Measurements from ENCODE around the gene MDP1. TPM values are rescaled to one million over a fixed set of nuclear protein-coding genes. Genes with fewer than 3 reads are reported as not detected.

MDP1 gene
- 10 to 100 TPM in 1 of 10 donors, 1 to 10 TPM in 9; 6.1 to 10.2 (median 8.0) TPM for polyA plus RNA-seq (ENCODE audit: insufficient read length in 10 of 10)
- long read RNA-seq, donor 1, partial matches to known transcripts = 0 of 9 reads
- long read RNA-seq, donor 1, other reads (novel, unspliced or antisense) = 0 of 9 reads
- long read RNA-seq, donor 2, transcript MDP1-201 (6 exons, 730 nt) = major isoform, 5 of 5 reads
- long read RNA-seq, donor 2, partial matches to known transcripts = 0 of 5 reads
- long read RNA-seq, donor 2, other reads (novel, unspliced or antisense) = 0 of 5 reads
- long read RNA-seq, donor 3 = 0 reads
- long read RNA-seq, donor 4, partial matches to known transcripts = 0 of 6 reads
- long read RNA-seq, donor 4, other reads (novel, unspliced or antisense) = 0 of 6 reads
- long read RNA-seq, donor 5, transcript MDP1-201 (6 exons, 730 nt) = major isoform, 12 of 15 reads
- long read RNA-seq, donor 5, partial matches to known transcripts = 0 of 15 reads
- long read RNA-seq, donor 5, other reads (novel, unspliced or antisense) = 0 of 15 reads
- long read RNA-seq, donor 6, transcript MDP1-201 (6 exons, 730 nt) = major isoform, 8 of 10 reads
- long read RNA-seq, donor 6, partial matches to known transcripts = 0 of 10 reads
- long read RNA-seq, donor 6, other reads (novel, unspliced or antisense) = 0 of 10 reads
- long read RNA-seq, donor 7, transcript MDP1-201 (6 exons, 730 nt) = major isoform, 5 of 5 reads
- long read RNA-seq, donor 7, partial matches to known transcripts = 0 of 5 reads
- long read RNA-seq, donor 7, other reads (novel, unspliced or antisense) = 0 of 5 reads
- long read RNA-seq, donor 8, transcript MDP1-201 (6 exons, 730 nt) = major isoform, 7 of 9 reads
- long read RNA-seq, donor 8, partial matches to known transcripts = 0 of 9 reads
- long read RNA-seq, donor 8, other reads (novel, unspliced or antisense) = 0 of 9 reads
- long read RNA-seq, donor 9 = 0 reads

DNA sequence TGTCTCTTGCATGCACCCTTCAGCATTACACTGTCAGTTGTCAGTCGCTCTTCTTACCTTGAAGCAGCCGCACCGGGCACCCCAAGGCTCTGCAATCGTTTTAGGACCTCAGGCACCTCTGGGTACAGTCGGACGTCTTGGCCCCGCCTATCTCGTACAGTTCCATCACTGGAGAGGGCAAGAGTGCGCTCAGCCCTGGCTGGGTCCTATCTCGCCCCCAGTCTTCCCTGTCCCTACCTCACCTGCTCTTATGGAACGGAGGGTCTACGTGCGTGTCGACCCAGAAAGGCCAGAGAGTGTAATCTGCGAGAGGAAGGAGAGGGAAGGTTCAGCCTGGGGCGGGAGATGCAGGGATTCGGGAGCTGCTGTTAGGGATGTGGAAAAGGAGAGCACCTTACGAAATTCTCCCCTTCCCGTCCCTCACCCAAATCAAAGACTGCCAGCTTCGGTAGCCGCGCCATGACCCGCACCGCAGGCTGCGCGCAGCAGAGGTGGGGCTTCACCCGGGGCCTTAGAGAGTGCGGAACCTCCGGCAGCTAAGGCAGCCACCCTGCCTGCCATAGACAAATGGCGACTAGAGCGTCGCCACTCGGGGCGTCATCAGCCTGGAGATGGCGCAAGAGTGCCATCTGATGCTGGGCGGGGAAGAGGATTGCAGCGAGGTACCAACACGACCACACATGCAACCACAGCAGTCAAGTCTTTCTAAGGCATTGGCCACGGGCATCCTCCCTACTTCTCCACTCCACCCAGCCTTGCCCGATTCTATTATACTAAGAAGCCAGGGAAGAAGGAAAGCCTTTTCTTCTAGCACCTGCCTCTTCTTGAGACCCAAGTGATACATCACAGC is at the start of gene MDP1:
TSS of gene MDP1 (minus strand) at position 572 of the 850 bp plus-strand sequence. CDS start at position 461, 111 bp downstream.
- peak; percentile 85 to 95 (median 90) for DNase-seq

DNA sequence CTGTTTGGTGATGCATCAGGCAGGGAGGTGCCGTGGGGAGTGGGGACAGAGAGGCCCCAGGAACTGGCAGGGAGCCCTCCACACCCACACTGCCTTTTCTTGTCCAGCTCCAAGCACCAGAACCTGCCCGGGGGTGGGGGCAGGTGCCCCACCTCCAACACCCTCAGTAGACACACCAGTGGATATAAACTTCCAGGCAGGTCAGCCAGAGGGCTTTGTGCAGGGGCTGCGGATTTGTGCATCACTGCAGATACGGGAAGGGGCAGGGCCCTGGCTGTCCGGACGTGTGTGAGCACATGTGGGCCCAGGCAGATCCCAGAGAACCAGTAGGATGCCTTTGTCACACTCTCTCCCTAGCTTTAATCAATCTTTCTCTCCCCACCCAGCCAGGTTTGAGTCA is 48.4 kb upstream of the MDP1 start:
- DNase-seq = peak in 1 of 3 donors; percentile 31

DNA sequence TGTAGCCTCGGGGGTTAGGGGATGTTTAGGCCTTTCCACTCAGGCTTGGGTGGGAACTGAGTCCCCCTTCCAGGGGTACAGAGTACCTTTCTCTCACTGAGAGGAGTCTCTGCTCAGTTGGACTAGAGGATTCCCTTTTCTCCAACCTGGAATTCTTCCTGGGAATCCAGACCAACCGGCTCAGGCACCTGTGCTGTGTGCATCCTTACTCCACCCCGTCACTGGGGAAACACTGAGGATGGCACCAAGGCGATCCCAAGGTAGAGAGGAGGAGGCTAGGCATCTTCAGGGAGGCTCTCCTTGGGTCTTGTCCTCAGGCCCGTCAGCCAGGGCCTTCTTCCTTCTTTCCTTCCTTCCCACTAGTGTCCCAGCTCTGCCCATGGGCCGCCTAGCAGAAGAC is 48.0 kb upstream of the MDP1 start:
- DNase-seq = no peak

DNA sequence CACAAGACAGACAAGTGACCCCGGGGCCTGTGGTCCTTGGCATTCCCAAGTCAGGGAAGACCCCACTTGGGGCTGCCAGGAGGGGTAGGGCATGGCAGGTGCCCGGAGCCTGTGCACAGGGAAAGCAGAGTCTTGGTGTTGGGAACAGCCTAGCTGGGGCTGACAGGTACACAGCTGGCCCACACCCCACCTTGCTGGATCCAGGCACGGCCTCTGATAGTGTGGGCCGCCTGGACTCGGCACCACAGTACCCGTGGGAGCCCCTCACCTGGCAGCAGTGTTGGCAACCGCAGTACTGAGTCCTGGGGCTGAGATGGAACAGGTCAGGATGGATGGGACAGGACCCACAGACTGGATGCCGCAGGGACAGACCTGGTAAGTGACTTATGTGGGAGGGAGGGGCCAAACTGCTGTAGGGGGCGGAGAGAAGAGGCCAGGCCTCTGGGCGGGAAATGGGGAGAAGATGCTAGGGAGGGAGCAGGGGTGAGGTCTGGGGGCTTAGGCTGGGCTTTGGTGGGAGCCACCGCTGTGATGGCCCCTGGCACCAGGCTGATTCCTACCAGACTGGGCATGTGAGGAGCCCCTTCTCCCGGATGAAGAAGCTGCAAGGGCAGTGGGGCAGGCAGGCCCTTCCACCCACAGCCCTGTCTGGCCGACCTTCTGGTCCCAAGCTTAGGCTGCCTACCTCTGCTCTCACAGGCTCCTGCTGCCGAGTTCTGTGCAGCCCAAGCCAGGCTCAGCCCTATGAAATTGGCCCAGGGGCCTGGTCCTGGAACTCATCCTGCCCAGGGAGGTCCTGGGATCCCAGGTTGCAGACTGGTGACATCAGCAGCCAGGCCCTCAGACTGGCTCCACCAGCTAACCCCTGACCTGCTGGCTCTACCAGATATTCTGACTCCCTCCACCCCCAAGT is 47.2 kb upstream of the MDP1 start, which contains the start of gene TGM1:
TSS of gene TGM1 (minus strand) at position 357 of the 913 bp plus-strand sequence. CDS start 825 bp downstream, outside the sequence.
- no peak for DNase-seq

DNA sequence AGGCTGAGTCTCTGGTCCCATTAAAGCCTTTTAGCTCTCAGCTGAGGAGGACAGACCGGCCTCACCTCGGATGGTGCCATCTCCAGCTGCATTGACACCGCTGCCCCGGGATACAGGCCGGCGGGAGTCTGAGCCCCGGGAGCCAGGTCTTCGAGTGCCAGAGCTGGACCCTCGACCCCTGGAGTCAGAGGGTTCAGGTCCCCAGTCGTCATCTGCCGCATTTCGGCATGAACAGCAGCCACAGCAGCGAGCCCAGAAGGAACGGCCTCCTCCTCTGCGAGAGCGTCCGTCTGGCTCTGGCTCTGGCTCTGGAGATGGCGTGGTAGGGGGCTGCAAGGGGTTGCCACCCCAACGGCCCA is 46.1 kb upstream of the MDP1 start:
- no peak for DNase-seq

DNA sequence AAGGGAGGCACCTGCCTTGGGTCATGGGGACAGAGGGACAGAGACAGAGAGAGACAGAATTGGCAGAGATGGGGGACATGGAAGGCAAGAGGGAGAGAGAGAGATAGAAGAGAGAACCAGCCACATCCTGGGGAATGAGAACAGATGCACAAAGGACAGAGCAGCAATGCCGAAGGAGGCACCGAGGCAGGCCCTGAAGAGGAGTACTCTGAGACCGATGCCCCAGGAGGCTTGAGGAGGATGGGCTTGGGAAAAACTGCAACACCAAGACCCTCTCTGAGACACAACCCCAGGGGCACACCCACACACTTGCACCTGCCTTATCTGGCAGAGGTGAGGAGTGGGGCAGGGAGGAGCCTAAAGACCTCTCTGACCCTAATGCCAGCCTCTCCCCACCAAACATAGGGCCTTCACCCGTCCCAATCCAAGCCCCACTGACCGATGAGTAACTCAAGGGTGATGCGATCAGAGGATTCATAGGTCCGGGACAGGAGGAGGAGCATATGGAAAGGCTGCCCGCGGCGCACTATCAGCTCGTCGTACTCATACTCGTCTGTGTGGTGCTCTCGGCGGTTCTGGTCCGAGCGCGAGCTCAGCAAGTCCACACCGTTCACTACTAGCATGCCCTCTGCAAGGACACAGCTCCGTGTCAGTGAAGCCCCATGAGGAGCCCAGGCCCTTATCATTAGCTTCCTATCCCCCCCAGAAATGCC is 45.5 kb upstream of the MDP1 start:
- no peak for DNase-seq

DNA sequence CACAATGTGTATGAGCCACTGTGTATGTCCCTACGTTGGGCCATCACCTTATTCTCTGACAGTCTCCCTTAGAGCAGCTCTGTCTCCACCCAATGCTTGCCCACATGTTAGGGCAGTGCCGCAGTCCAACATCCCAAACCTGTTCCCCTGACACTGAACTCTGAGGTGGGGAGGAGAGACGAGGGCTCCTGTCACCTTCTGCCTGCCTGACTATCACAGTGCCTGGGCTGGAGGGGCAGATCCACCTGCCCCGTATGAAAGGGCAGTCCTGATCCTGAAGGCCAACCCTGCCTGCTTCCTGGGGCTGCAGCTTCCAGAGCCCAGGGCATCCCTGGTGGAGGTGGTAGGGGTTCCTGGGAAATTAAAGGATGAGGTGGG is 44.9 kb upstream of the MDP1 start:
- DNase-seq = no peak

DNA sequence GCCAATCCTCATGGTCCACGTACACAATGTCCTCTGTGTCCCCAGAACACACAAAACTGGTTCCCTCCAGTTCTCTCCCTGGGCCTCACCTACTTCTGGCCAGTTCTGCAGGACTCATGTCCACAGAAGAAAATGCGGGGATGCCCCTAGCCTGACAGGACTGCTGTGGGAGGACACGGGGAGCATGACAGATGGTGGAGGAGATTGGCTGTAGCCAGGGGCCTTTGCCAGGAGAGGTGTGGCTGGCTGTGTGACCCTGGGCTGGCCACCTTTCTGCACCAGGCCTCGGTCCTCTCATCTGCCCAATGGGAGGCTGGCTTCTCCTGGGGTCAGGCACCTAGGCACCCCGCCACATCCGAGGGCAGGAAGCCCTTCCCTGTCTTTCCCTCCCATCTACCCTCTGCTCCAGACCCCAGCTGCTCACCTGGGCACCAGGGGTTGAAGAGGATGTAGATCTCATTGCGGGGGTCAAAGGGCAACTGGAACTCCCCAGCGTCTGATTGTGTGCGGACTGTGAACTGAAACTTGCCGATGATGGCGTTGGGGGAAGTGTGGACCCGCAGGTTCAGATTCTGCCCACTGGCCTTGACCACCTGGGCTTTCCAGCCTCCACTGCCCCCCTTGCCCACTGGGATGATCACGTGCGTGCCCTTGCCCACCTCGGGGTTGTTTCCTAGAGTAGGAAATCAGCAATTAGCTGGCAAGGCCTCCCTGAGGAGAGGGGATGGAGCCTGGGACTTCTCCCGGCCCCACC is 44.3 kb upstream of the MDP1 start:
- no peak for DNase-seq

DNA sequence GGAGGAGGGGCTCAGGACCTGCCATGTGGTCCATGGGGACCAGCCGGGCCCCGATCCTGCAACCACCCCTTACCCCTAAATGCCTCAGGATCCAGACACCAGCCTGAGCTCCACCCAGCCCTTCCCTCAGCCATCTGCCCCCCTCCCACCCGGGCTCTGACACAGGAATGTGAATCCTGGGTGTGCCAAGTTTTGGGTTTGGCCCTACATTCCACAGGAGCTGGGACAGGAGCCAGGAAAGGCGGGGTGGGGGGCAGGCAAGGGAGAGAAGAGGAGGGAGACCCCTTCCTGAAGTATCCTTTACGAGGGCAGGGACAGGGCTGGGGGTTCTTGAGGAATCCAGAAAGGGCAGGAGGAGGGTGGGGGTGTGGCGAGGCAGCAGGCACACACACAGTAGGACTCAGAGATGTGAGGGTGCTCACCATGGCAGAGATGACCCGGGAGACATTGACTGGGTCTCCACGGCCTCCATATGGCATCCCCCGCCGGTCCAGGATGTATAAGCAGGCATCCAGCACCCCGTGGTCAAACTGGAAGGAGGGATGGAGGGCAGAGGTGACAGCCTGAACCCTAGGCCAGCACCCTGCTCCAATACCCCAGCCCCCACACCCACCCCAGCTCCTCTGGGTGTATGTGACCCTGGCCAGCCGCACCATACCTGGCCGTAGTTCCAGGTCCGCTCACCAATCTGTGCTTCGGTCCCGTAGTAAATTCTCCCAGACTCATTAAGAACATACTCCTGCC is 43.6 kb upstream of the MDP1 start:
- peak in 2 of 3 donors; percentile 32 to 34 for DNase-seq

DNA sequence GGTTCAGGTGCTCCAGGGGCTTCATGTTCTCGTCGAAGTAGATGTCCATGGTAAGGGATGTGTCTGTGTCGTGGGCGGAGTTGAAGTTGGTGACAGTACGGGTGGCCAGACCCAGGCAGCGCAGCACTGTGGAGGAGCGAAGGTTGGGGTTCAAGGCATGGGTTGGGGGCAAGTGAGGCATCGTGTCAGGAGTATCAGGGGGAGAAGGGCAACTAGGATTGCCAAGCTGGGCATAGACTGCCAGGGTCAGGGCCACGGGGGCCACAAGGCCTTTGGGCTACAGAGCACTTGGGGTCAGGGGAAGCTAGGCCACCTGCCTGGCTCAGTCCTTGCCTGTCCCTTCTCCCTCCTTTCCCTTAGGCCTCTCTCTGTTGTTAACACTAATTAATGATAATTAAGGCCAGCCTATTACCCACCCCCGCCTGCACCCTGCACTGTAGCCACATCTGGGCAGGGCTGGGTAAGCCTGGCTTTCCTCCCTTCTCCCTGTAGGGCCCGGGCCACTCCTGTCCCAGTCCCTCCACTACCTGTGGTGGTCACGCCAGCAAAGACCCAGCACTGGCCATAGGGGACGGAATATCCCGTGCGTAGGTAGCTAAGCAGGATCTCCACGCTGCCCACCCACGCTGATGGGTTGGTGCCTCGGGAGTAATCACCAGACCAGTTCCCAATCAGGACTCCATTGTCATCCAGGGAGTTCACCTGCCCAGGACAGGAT is 42.8 kb upstream of the MDP1 start:
- no peak for DNase-seq

DNA sequence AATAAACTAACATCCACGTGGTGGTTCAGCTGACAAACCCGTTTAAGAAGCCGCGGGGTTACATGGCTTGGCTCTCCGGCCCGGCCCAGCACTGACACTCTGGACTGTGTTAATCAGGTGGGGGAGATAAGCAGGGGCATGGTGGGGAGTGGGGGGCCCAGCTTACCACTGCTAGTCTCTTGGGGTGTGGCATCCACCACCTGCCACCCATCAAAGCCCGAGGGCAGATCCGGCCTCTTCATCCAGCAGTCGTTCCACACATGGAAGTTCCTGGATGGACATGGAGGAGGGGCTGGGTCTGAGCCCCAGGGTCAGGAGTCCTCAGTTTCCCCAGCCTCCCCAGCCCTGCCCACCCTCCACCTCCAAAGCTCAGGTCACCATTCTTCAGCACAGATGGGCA is 42.3 kb upstream of the MDP1 start:
- DNase-seq = no peak

DNA sequence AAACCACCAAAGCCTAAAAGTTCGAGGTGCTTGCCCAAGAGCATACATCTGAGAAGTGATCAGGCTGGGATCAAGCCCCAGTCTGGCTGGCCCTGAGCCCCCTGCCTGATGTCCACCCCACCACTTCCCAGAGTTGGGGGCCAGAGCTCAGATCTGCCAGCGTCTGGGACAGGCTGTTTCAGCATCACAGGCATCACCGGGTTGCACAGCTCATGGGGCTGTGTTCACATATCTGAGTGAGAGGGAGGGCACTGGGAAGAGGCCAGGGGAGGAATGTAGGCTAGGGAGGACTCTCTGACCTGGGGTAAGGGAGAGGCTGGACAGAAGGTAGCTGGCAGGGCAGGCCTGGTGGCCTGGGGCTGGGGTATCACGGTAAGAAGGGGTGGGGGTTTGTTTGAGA is 41.1 kb upstream of the MDP1 start:
- no peak for DNase-seq

DNA sequence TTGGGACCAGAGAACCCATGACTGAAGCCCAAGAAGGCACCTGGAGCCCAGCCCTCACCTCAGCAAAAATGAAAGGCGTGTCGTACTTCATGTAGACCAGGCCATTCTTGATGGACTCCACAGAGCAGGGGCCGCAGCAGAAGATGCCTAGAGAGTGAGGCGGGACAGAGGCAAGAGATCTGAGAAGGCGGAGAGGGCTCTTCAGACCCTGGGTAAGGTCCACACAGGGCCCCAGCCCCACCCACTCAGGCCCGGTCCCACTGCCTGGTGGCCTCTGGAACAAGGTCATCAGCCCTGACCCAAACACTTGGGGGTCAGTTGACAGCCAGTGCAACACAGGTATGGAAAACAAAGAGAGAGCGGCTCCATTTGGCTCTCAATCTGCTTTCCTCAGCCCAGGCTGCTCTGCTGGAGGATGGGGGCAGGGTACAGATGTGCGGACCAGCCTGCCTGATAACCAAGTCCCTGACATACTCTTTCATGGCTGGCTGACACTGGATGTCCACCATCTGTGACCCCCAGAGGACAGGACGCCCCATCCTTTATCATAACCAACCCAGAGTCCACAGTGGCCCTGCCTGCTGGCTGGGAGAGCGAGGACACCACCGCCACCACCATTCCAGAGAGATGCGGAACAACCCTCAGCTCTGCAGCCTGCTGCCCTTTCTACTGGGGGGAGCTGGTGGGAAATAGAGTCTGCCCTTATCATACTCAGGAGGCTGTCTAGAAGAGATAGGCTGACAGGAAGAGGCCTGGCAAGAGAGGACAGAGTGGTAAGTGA is 40.3 kb upstream of the MDP1 start:
- DNase-seq = no peak

DNA sequence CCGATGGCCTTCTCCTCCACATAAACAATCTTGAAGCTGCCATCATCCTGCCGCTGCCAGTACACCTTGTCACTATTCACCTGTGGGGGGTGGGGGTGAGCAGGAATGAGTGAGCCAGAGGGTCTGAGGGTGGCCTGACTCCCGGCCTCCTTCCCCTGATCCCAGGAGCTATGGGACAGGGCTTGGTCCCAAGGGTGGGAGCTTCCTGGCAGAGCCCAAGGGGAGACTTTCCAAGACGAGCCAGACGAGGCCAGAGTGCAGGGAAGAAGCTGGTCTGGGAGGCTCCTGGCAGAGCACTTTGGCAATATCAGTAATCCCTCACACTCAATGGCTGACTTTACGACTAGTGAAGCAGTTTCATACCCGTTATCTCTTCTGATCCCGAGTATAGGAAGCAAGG is 39.6 kb upstream of the MDP1 start:
- no peak for DNase-seq

DNA sequence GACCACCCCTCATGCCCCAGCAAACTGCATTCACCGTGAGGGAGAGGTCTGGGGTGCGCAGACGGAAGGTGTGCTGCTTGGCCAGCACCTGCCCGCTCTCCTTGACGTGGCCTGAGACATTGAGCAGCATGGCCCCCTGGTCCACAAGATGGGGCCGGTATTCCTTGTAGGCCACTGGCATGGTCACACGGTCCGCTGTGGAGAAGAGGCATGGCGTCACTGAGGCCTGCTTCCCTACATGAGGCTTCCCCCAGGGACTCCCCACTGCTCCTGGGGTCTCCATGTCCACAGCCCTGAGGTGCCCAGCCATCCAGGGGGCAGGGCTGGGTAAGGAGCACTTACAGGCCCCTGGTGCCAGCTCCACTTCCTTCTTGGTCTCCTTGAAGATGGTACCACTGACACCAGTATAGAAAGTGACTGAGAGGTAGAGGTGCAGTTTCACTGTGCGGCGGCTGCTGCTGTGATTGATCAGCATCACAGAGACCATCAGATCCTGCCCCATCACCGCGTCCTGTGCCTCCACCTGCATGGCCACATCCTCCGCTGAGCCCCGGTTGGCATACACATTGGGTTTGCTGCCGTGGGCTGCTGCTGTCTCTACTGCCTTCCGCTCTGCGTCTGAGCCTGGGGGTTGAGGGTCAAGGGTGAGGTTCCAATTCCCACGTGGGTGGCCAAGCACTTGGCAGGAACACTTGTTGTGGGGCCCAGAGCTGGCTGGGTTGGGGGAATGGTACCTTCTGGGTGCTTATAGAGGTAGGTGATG is 38.9 kb upstream of the MDP1 start:
- no peak for DNase-seq

DNA sequence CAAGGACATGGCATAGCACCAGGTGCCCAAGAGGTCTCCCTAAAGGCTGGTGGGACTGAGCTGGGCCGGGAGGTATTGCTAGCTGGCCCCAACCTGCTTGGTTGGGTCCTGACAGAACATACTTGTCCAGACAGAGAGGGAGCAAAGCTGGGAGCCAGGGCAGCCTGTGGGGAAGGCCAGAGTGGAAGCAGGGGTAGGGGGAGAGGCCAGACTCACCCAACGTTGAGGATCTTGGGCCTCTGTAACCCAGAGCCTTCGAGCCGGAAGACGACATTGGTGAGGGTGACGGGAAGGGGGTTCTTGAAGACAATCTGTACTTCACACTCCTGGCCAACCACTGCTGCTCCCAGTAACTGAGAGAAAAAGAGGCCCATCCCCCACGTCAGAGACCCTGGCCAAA is 38.1 kb upstream of the MDP1 start:
- DNase-seq = no peak

All from muscle of back (tissue), 13 donors.